Activated T-cell treated with anti-CD3 and anti-CD28 coated beads, Interleukin-2, amount 50 U/mL, for 48 hours (primary cell): Measurements from ENCODE around the gene PRKCD.

ENCODE experiments used
- DNase-seq, 2 experiments: peaks; one replicate each; pipeline ENCODE4 v3.0.0-alpha.2; 2020

Gene PRKCD

DNA sequence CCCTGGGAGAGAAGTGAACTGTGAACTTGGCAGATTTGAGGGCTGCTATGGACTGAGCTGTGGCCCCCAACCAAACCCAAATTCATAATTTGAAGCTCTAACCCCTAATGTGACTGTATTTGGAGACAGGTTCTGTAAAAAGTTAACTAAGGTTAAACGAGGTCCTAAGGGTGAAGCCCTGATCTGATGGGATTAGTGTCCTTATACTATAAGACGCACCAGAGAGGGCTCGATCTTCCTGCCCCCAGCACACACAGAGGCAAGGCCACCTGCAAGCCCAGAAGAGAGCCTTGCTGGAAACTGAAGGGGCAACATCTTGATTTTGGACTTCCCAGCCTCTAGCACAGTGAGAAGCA lies 60.8 kb downstream of the PRKCD start:
- DNase-seq: no peak

DNA sequence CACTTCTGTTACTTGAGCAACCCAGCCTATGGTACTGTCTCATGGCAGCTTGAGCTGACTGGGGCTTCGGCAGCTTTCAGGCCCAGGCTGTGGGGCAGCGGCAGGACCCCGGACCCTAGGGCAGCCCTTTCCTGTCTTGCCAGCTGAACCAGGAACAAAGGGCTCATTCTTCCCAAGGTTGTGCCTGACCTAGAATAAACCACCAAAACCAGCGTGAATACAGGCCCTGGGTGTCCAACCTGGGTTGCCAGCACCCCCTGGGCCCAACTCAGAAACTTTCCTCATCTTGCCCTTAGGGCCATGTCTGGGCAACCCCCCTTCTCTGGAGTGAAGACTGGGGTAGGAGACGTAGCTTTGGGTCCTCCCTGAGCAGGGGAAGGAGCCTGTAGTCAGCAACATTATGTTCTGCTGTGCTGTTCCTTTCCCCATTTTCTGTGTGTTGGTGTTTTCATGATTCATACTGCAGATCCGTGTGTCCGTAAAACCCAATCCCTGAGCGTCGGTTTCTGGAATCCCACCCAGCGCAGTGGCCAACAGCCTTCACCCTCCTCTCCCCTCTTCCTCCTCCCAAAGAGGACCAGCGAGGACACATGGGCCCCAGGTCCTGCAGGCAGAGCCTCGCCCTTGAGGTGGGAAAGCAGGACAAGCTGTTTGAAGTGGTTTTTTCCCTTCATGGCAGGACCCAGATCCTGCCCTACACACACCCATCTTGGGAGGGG lies 61.3 kb downstream of the PRKCD start:
- DNase-seq: no peak

DNA sequence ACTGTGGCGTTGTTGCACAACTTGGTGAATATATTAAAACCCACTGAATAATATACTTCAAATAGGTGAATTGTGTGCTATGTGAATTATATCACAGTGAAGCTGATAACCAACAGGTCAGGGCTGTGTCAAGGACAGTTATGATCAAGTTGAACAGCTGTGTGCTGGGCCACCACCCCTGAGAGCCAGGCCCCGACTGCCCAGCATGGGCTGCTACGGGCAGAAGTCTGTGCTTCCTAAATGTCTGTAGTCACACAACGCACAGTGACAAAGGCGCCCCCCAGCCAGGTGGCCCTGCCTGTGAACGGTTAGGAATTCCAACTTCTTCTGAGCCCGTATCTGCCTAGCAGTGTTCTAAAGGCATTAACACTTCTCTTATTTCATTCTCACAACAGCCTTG lies 62.0 kb downstream of the PRKCD start:
- DNase-seq: no peak

DNA sequence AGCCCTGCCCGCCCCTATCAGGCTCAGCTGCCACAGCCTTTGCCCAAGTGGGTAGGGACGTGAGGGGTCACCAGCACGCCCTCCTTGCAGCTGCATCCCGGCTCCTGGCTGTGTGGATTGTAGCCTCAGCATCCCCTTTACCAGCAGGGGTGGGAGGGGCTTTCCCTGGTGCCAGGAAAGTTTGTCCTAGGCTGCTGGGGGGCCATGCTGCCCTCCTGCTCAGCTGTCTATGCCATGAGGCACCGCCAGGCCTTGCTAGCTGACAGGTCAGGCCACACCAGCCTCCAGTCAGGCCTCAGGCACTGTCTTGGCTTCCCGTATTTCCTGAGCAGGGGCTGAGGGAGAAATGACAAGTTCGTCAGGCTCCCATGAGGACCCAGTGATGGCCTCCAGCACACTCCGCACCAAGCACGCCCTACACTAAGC lies 62.5 kb downstream of the PRKCD start:
- DNase-seq: no peak

DNA sequence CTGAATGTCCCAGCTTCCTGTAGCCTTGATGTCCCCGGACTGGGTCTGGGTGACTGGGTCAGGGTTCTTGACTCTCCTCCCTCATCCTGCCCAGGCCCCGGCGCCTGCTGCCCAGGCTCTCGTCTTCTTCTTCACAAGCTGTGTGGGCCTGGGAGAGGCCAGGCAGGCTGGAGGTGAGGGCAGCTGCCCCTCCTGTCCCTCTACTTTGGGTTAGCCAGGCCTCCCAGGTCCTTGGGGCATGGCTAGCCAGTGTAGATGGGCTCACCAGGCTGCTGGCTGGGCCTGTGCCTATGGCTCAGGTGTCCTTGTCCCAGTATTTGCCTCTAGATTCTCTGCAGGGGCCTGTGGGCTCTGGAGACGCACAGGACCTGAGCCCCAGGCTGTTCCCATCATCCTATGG lies 63.0 kb downstream of the PRKCD start:
- DNase-seq: no peak

DNA sequence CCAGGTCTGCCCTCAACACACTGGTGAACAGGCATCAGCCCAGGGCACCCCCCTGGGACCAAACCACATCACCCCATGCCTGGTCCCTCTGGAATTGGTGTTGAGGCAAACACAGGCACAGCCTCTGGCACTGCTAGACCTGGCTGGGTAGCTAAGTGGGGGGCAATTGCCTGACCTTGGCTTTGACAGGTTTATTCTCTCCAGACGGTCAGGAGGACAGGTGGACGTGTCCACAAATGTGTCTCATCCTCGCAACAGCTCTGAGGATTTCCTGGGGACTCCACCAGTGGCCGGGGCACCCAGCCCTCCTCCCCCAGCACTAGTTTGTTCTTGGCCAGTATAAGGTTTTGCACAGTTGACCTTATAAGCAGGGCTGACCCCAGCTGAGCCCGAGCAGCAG lies 63.5 kb downstream of the PRKCD start:
- no peak for DNase-seq

DNA sequence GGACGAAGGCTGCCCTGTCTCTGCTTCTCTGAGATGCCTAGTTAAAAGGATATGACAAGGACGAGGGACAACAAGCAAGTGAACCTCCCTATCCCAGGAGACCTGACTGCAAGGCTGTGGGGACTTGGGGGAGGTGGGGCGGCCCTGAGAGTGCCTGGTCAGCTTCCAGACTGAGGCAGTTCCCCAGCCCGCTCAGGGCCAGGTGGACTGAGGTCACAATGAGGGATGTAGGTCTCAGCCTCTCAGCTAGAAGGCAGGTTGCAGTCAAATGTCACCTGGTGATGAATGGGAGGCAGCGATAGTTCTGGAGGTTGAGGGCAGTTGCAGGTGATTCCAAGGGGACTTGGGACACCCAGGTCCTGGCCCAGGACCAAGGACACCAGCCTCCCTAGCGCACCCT lies 64.2 kb downstream of the PRKCD start:
- no peak for DNase-seq

DNA sequence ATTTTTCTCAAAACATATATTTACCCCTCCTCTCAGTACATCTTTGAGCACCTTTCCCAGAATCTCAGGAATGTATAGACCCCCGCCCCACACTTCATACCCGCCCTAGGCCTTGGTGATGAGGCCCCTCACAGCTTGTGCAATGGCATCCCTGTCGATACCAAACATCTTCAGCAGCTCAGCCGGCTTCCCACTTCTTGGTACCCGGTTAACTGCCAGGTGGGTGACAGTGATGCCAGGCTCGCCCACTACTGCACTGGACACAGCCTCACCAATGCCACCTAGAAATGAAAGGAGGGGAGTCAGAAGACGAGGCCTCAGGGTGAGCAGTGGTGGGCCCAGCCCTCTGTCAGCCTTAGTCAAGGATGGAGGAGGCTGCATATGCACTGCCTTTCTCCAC lies 64.6 kb downstream of the PRKCD start:
- no peak for DNase-seq

DNA sequence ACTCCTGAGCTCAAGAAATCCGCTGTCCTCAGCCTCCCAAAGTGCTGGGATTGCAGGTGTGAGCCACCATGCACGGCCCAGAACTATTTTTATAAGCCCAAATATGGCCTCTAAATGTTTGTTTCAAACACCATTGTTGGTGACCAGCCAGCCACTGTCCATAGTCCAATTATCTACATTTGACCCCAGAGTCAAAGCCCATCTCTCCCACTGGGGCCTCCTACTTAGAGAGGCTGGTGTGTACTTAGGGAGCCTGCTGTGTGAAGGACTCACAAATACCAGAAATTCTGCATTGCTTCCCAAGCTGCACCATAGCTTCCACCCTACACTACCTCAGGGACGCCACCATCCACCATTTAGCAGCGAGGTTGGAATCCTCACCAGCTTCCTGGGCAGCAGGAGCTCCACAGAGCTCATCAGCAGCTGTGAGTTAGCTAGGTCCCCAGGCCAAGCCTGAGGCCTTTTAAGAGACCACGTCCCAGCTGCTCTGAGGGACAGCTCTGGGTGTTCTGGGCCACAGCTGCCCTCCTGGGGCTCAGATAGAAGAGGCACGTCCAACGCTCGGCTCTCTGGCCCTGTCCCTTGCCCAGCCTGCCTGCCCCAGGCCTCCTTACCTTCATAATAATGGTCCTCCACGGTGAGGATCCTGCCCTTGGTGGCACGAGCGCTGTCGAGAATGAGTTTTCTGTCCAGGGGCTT lies 65.3 kb downstream of the PRKCD start:
- DNase-seq: no peak

DNA sequence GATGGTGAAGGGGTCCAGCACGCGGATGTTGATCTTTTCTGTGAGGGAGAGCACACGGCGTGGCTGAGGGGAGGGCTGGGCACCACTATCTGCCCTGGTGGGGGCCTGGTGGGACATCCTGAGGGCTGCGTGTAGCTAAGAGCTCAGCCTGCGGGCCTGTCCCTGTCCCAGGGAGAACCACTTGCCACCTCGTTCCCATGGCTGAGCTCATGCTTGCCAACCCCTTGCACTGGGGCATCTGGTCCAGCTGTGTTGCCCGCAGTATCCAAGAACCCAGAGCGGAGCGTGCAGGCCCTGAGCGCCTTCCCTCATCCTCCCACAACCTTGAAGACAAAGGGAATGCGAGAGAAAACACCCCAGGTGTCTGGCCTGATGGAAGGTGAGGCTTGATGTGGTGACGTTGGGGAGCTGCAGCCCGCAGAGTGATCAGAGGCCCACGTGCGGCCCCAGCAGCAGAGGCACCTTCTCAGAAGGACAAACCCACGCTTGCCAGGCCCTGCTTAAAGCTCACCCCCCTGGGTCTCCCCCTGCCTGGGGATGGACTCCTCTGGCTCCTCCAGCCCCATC lies 65.9 kb downstream of the PRKCD start:
- no peak for DNase-seq

DNA sequence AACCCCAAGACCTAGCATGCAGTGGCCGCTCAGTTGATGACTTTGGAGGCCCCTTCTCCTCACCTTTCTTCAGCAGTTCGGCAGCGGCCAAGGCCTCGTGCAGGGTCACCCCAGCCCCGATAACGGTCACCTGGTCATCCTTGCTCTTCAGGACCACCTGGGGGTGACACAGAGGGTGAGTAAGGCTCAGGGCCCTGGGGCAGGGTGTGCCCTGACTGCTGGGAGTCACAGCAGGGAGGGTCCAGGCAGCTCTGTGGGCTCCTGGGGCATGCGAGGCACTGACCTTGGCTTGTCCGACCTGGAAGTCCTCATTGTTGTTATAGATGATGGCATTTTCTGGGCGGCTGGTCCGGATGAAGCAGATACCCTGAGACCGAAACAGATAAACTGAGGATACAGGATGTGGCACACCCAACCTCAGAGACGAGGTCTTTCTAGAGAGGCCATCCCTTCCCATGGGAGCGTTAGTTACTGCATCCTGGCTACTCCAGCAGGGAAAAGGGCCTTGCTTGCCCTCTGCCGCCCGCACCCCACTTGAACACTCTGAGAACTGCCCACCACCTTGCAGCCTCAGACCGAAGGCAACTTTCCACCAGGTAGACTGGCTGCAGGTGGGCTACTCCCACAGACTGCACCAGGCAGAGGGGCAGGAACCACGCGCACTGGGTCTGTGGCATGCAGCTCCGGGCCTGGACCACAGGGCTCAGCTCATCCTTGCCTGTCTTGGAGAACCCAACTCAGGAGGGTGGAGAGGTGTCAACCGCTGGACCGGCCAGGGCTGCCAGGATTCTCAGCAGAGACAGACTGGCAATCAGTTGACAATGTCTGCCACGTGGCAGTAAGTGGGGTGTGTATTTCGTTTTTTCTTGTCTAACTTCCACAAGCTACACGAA lies 67.2 kb downstream of the PRKCD start:
- DNase-seq: no peak

DNA sequence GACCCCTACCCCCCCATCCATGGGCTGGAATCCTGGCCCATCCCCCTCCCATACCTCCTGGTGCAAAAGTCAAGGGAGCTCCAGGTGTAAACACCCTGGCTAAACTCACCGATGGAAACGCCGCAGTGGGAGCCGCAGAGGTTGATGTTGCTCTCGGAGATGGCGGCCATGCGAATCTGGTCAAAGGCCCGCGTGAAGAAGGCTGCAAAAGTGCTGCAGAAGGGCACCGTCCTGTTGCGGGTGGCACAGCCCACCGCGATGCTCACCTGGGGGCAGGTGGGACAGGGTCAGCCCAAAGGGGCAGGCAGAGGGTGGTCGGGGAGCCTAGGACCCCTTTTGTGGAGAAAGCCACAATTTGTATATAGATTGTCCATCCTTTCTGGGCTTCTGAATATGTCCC lies 68.2 kb downstream of the PRKCD start:
- DNase-seq: no peak

DNA sequence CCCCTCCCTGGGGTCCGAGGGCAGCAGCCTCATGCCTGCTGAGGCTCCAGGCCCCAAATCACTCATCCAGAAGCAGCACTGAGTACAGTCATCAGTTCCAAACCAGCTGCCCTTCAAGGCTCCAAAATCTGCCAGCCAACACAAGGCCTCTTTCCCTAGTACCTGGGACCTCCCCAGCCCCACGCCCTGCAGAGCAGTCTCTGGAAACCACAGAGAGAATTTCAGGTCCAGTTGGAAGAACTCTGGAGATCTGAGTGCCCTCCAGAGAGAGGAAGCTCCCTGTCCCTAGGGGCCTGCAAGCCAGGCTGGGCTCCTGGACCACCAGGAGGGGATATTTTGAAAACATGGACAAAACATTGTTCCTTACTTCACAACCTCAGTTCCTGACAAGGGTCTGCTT lies 68.6 kb downstream of the PRKCD start:
- no peak for DNase-seq

DNA sequence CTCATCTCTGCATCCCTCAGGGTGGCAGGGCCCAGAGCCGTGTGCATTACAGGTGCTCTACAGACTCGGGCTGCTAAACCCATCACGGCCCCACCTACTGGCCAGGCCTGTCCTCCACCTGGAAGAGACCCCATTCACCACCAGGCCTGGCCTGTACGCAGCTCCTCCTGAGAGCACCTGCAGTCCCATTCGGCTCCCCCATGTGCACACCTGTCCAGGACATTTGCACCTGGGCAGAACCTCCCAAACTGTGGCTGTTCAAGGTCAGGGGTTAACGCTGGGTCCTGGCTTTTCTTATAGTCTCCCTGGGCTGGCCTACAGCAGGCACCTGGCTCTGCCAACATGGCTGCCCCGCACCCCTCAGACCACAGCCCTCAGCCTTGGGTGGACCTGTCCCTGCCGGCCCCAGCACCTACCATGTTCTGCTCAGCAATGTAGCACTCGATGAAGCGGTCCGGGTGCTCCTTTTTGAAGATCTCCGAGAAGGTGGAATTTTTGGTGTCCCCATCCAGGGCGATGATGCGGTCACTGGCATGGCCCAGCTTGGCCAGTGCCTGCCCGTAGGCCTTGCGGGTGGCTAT lies 69.1 kb downstream of the PRKCD start:
- DNase-seq: no peak

DNA sequence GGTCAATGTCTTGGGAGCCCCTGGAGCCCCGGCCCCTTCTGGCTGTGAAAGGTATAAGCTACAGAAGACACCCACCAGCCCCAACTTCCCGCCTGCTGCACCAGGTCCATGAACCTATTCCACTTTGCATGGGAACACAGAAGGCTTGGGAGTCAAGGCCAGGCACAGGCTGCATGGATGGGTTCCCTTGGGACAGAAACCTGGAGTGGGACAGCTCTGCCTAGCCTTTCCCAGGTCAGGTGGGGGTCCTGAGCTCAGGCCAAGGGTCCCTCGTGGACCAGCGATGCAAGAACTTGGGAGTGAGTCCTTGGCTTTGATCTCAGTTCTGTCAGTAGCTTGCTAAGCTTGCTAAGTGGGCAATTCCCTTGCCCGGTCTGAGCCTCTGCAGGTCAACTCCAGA lies 69.8 kb downstream of the PRKCD start:
- DNase-seq: no peak

DNA sequence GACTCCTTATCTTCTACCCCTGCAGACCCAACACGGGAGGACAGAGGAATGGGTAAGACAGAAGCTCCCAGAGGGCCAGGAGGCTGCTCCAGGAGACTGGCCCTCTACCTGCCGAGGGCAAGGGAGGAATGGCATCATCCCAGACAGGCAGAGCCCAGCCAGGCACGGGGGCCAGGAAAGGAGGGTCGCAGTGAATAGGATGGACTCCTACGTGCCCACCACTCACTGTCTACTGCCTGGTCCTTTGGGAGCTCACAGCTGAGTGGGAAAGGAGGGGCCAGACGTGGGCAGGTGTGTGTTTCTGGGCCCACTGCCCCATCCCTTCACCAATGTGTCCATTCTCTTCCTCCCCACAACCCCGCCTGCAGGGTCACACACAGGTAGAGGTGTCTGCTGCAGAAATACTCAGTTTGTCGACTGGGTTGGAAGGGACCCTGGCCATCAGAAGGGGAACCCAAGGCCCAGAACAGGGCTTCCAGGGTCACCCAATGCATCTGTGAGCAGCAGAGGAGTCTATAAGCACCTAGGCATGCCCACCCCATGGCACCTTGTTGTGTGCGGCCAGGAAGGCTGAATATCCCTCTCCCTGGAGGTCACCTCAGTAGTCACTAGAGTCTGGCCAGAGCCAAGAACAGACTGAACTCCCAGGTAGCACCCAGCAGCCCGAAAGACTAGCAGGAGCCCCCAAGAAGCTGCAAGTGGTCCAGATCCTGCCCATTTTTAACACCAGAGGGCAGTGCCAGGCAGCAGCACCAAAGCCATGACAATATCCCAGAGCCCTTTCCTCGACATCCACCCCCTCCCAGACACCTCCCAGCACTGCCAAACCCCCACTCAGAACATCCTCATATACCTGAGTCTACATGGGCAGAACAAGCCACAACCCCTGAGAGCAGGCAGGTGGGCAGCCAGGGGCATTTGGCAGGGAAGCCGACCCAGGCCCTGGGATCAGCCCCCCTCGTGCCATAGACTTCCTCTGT lies 70.8 kb downstream of the PRKCD start:
- no peak for DNase-seq

DNA sequence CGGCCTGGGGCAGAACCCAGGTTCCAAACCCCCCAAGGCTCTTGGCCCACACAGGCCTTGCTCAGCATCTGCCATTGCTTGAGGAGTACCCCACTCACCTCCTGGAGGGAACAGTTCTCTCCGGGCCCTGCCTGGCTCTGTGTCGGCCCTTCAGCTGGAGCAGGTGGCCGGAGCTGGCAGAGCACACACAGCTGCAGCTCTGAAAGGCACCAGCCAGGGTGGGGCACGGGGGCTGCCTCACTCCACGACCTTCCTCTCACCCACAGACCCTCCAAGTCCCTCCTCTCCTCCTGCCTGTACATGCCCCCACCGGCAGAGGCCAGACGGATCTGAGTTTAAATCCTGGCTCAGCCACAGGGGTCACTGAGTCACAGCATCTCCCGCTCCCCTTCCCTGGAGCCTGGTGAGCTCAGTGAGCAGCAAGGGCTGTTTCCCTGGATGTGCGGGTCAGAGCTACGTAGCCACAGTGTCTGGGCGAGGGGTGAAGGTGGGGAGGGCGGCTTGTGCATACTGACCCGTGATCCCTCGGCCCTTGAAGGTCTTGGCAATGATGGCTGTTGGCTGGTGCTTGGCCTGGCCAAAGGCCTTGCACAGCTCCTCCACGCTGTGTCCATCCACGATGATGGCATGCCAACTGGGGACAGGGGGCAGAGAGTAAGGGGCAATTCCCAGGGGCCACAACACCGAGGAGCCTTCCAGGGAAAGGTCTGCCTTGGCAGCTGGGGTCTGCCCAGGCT lies 71.8 kb downstream of the PRKCD start:
- DNase-seq: no peak

DNA sequence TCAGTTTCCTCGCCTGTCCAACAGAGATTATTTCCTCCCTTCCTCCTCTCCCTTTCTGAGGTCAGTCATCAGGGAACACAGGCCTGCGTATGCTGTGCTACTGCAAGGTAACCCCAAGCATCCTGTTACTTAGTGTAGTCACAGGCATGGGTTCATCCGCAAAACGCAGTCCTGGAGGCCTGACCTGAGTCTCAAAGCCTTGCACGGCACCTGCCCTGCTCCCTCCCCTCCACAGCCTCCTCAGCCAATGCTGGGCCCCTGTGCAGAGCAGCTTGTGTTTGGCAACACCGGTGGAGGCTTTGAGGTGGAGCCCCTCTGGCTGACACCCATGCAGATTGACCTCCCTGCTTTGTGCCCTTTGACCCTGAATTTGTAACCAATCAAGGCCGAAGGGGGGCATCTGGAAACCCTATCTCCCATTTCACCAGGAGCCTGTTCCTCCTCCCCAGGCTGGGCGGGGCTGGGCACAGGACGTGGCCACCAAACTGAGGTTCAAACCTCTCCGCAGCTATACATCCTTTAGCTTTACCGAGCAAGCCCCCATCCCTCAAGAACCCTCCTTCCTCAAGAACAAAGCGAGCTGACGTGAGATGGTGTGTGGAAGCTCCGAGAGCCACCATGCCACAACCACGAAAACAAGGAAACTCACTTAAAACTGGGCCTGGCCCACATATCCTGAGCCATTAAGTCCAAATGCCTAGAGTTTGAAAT lies 73.3 kb downstream of the PRKCD start:
- no peak for DNase-seq

DNA sequence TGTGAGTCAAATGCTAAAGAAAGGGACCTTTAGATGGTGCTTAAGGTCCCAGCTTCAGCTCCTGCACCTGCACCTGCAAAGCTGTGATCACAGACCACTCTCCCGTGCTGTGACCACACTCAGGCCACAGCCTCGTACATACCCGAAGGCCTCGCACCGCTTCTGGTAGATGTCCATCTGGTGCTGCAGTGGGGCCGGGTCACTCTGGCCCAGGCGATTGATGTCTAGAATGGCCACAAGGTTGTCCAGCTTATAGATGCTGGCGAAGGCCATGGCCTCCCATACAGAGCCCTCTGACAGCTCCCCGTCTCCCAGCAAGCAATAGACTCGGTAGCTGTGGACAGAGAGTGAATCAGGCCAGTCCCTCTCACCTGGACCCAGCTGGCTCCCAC lies 73.8 kb downstream of the PRKCD start:
- no peak for DNase-seq

DNA sequence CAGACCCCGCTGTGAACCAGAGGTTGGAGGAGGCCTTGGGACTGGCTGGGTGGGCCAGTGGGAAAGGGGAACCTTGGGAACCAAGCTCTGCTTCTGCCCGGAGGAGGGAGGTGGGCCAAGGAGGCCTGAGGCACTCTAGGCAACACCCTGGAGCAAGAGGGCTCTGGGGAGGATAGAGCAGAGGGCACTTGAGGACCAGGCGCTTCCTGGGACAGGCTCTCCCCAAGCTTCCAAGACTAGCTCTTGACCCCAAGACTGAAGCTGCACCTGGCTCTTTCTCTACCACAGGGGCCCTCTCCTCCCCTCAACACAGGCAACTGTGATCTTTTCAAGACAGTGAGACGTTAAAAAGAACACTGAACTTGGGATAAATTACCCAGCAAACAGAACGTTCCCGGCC lies 74.5 kb downstream of the PRKCD start:
- DNase-seq: no peak
